Endothelial cell of umbilical vein (primary cell): Measurements from ENCODE around the gene NFIA. TPM values are rescaled to one million over a fixed set of nuclear protein-coding genes. Genes with fewer than 3 reads are reported as not detected.

Experiments used
- BruUV-seq: library from RNA; stranded (reverse); fragments of 400-500 nt; replicated peaks from 2 replicates; lab custom pipeline; 2021; lab: Mats Ljungman, UMichigan
- CTCF ChIA-PET: fragments of 300-600, 350-600 bp; sonication (Branson Sonifier 250); formaldehyde crosslinking; loops from one replicate; lab custom pipeline; 2021; ENCODE audit warnings: antibody characterized with exemption, inconsistent platforms; lab: Charles Lee
- POLR2A ChIA-PET: fragments of 300-600, 350-600 bp; sonication (Branson Sonifier 250); formaldehyde crosslinking; loops from one replicate; lab custom pipeline; 2021; ENCODE audit warnings: antibody characterized with exemption, inconsistent platforms; lab: Charles Lee
- DNase-seq: peaks from one replicate; pipeline ENCODE4 v3.0.0-alpha.2; 2011; ENCODE audit warnings: low read depth, low spot score
- FAIRE-seq: peaks from 2 replicates; lab custom pipeline; 2011; peaks lifted over from hg19 to GRCh38; lab: Jason Lieb, UNC
- H2AFZ ChIP-seq: 2 replicates; pipeline ENCODE4 v1.6.0; 2012; ENCODE audit warnings: low read depth, low read length, control low read depth, inconsistent platforms
- H3K27ac ChIP-seq: 2 replicates; pipeline ENCODE4 v1.5.1; 2011; ENCODE audit warnings: low read depth, mild to moderate bottlenecking, control low read depth, low read length, moderate library complexity; ENCODE audit not compliant: insufficient read depth
- H3K27me3 ChIP-seq, 2 experiments: 2 replicates each; pipeline versions ENCODE4 v1.6.0 to v1.6.1; 2011; ENCODE audit warnings: low read length in 2 of 2, mixed read lengths in 1 of 2; ENCODE audit not compliant: control insufficient read depth in 2 of 2, insufficient read depth in 2 of 2
- H3K36me3 ChIP-seq, 2 experiments: 2 replicates in 1 of 2; 3 replicates in 1 of 2; pipeline ENCODE4 v1.5.1; 2011; ENCODE audit warnings: low read length in 2 of 2, mild to moderate bottlenecking in 1 of 2, moderate library complexity in 1 of 2; ENCODE audit not compliant: control insufficient read depth in 2 of 2, insufficient read depth in 2 of 2; ENCODE audit errors: extremely low read depth in 1 of 2
- H3K4me1 ChIP-seq: 3 replicates; pipeline ENCODE4 v1.5.1; 2011; ENCODE audit warnings: mild to moderate bottlenecking, low read length; ENCODE audit not compliant: control insufficient read depth, insufficient read depth; ENCODE audit errors: extremely low read depth
- H3K4me2 ChIP-seq: 2 replicates; pipeline ENCODE4 v1.6.1; 2011; ENCODE audit warnings: low read length, control low read depth, mixed read lengths; ENCODE audit not compliant: insufficient read depth
- H3K4me3 ChIP-seq, 3 experiments: fragments of 200-600 bp in 1 of 3; sonication (generic), shearing (Covaris generic) in 1 of 3; replicated peaks in 1 of 3; 2 replicates each; pipeline ENCODE4 v1.5.1; 2011 to 2016; ENCODE audit warnings: control low read depth in 3 of 3, low read length in 3 of 3, mild to moderate bottlenecking in 2 of 3, inconsistent platforms in 1 of 3, low read depth in 1 of 3, moderate library complexity in 1 of 3; ENCODE audit not compliant: insufficient read depth in 1 of 3
- H3K79me2 ChIP-seq: 2 replicates; pipeline ENCODE4 v1.6.0; 2012; ENCODE audit warnings: low read length, inconsistent platforms; ENCODE audit not compliant: control insufficient read depth, insufficient read depth
- H3K9ac ChIP-seq: replicated peaks from 2 replicates; pipeline ENCODE3; 2011; ENCODE audit warnings: low read length, control low read depth; ENCODE audit not compliant: insufficient read depth; ENCODE audit errors: extremely low read depth
- H3K9me1 ChIP-seq: replicated peaks from 3 replicates; pipeline ENCODE4 v1.6.0; 2011; ENCODE audit warnings: mild to moderate bottlenecking, low read length; ENCODE audit not compliant: control insufficient read depth, insufficient read depth; ENCODE audit errors: extremely low read depth
- H3K9me3 ChIP-seq: replicated peaks from 2 replicates; pipeline ENCODE4 v1.5.1; 2012; ENCODE audit warnings: low read length, inconsistent platforms; ENCODE audit not compliant: control insufficient read depth, insufficient read depth
- H4K20me1 ChIP-seq: replicated peaks from 2 replicates; pipeline ENCODE3; 2011; ENCODE audit warnings: mild to moderate bottlenecking, low read length; ENCODE audit not compliant: control insufficient read depth, insufficient read depth; ENCODE audit errors: extremely low read depth
- EZH2 ChIP-seq: IDR thresholded peaks from 2 replicates; pipeline ENCODE4 v1.6.1; 2012; ENCODE audit warnings: borderline replicate concordance, low read depth, mild to moderate bottlenecking, moderate library complexity, low read length, inconsistent platforms; ENCODE audit not compliant: severe bottlenecking
- FOS ChIP-seq: IDR thresholded peaks from 2 replicates; pipeline ENCODE4 v1.6.1; 2011; ENCODE audit warnings: mild to moderate bottlenecking, low read length, moderate library complexity, borderline replicate concordance; ENCODE audit not compliant: insufficient read depth
- GATA2 ChIP-seq: IDR thresholded peaks from 2 replicates; pipeline ENCODE4 v1.7.0; 2011; ENCODE audit warnings: low read depth, mild to moderate bottlenecking, moderate library complexity, mixed read lengths, low read length; ENCODE audit not compliant: insufficient read length, insufficient read depth
- JUN ChIP-seq: IDR thresholded peaks from 2 replicates; pipeline ENCODE4 v1.6.1; 2011; ENCODE audit warnings: borderline replicate concordance, low read depth; ENCODE audit not compliant: insufficient read length, insufficient read depth
- MYC ChIP-seq: IDR thresholded peaks from one replicate; pipeline ENCODE4 v1.6.1; 2011; ENCODE audit warnings: mild to moderate bottlenecking, low read depth, low read length
- POLR2A ChIP-seq: IDR thresholded peaks from 2 replicates; pipeline ENCODE4 v1.6.1; 2012; ENCODE audit warnings: low read depth, mild to moderate bottlenecking, control low read depth, low read length
- POLR2AphosphoS5 ChIP-seq: IDR thresholded peaks from 2 replicates; pipeline ENCODE4 v1.6.1; 2012; ENCODE audit warnings: low read depth, mild to moderate bottlenecking, control low read depth, low read length, moderate library complexity; ENCODE audit not compliant: insufficient read depth
- dilution Hi-C: fragments of 300-500 bp; cut with MboI; formaldehyde crosslinking; loops from one replicate; pipeline ENCODE4 v1.15.0; 2019; ENCODE audit warnings: low sequenced_read_pairs; ENCODE audit not compliant: extremely low pct_ligation_motif_present
- intact Hi-C: fragments of 100-400 bp; cut with micrococcal nuclease; formaldehyde crosslinking; loops from one replicate; pipeline ENCODE4 v1.10.0; 2022
- polyA plus RNA-seq, 4 experiments: library from polyadenylated mRNA; depleted of rRNA in 3 of 4; stranded (reverse) in 3 of 4; unstranded in 1 of 4; fragments of >200 nt; gene quantifications; 2 replicates each; pipeline versions ENCODE4 v1.2.1 to v1.2.3, GENCODE V29; 2011 to 2012; ENCODE audit warnings: missing spikeins in 1 of 4
- total RNA-seq: library from RNA; stranded (reverse); gene quantifications from 2 replicates; pipeline ENCODE4 v1.2.3, GENCODE V29; 2021
- TF ChIP-seq, protein P1 (sequence below): IDR thresholded peaks from 2 replicates; pipeline ENCODE4 v1.6.1; 2011; ENCODE audit not compliant: insufficient read depth, insufficient read length
- TF ChIP-seq, protein P2 (sequence below), 2 donors: IDR thresholded peaks; 1 replicate in 1 of 2; 2 replicates in 1 of 2; pipeline ENCODE4 v1.5.1; 2011; ENCODE audit warnings: low read length in 2 of 2, mild to moderate bottlenecking in 2 of 2, moderate library complexity in 2 of 2, control low read depth in 1 of 2, inconsistent platforms in 1 of 2, low read depth in 1 of 2; ENCODE audit not compliant: insufficient read depth in 1 of 2; ENCODE audit errors: extremely low read depth in 1 of 2

Gene NFIA
- total and polyA plus RNA-seq, 2 donors (not counting 3 experiments of a cell fraction or from before 2014, with no cell fraction given), result 25.5 to 47.0 TPM

DNA sequence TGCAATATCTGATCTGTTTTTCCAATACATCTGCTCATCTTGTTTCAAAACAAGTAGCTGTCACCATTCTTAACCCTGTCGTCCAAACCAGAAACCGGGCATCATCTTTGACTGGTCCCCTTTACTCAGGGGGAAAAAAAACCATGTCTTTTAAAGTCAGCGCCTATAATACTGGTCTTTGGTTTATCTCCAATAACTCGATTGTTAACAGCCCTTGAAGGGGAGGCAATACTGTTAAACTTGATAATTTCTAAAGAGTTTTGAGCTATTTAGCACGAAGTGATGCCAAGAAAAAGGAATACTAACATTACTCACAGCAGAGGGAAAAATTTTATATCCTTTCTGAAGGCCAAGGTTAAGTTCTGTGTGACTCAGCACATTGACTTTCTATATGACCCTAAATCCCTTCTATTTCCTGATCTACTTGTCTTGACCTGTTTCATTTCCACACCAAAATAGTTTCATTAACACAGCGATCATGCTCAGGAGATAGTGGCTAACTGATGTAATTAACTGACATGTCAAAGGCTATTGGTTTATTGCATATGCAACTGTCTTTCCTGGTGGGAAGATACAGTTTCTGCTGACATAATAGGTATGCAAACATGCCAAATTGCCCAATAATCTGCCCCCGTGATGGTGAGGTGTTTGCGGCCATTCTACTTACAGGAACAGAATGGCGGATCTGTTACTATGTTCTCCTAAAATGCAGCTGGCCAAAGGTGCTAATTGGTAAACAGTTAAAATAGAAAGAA is 59.1 kb downstream of the NFIA start:
- ChIA-PET POLR2A (interaction anchor here (0.7 kb wide), 1 partner anchor 119 kb away, joined by 3 read pairs; no protein-coding TSS in a partner anchor), CTCF (interaction anchor here (1.0 to 2.6 kb wide), 7 partner anchors 10 to 294 kb away, joined by 3 to 9 read pairs (median 5); no protein-coding TSS in a partner anchor)
- Histone ChIP-seq H3K36me3 (no peaks in the 10 kb centered on the region), H3K9ac (peak overlapping the region; percentile 5), H3K9me1 (no peaks in the 10 kb centered on the region), H2AFZ (no peak overlapping the region), H3K27me3 (no peaks in the 10 kb centered on the region), H3K9me3 (no peaks in the 10 kb centered on the region), H3K27ac (peak overlapping the region; percentile 57), H3K79me2 (peaks cover 9% of the 10 kb centered on the region), H3K4me3 (peak overlapping the region in 1 of 3 experiments; percentile 1), H4K20me1 (no peaks in the 10 kb centered on the region), H3K4me1 (peaks cover 34% of the 10 kb centered on the region), H3K4me2 (peak overlapping the region; percentile 77)
- peak; percentile 86 for DNase-seq
- TF ChIP-seq POLR2AphosphoS5 (peak; percentile 20), POLR2A (no peak), JUN (peak; percentile 71), MYC (no peak), FOS (peak; percentile 84), GATA2 (peak; percentile 55), EZH2 (no peak)
- TF ChIP-seq, protein P1, sequence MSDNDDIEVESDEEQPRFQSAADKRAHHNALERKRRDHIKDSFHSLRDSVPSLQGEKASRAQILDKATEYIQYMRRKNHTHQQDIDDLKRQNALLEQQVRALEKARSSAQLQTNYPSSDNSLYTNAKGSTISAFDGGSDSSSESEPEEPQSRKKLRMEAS, result no peak
- TF ChIP-seq, protein P2, sequence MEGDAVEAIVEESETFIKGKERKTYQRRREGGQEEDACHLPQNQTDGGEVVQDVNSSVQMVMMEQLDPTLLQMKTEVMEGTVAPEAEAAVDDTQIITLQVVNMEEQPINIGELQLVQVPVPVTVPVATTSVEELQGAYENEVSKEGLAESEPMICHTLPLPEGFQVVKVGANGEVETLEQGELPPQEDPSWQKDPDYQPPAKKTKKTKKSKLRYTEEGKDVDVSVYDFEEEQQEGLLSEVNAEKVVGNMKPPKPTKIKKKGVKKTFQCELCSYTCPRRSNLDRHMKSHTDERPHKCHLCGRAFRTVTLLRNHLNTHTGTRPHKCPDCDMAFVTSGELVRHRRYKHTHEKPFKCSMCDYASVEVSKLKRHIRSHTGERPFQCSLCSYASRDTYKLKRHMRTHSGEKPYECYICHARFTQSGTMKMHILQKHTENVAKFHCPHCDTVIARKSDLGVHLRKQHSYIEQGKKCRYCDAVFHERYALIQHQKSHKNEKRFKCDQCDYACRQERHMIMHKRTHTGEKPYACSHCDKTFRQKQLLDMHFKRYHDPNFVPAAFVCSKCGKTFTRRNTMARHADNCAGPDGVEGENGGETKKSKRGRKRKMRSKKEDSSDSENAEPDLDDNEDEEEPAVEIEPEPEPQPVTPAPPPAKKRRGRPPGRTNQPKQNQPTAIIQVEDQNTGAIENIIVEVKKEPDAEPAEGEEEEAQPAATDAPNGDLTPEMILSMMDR (IDR thresholded peaks at IDR 0.05; ENCODE audit: extremely low read depth in 1 of 2, insufficient read depth in 1 of 2, low read depth in 1 of 2, low read length in 2 of 2), result no peak
- peak; percentile 98 for FAIRE-seq
- no TSS peak for BruUV-seq
- dilution Hi-C loops (no loop called here), intact Hi-C loops (loop anchor here (5.0 kb wide), 1 partner anchor 311 kb away; no protein-coding TSS in a partner anchor)
